Measurements from ENCODE around the gene STX1A. TPM values are rescaled to one million over a fixed set of nuclear protein-coding genes. Genes with fewer than 3 reads are reported as not detected.

STX1A gene
- total RNA-seq, 1 donor from 2014 or later, result 13.2 TPM

GRCh38 chr7:73742753-73743641 is 23.5 kb upstream of the STX1A start:
- no peak for TF ChIP-seq CTCF (IDR thresholded peaks at IDR 0.05; ENCODE audit: unreplicated experiment)
- no peaks in the 10 kb centered on the region for H3K36me3 Mint-ChIP-seq (ENCODE audit: low read depth, unreplicated experiment)
- H3K4me3 Mint-ChIP-seq (ENCODE audit: unreplicated experiment), result no peak overlapping the region
- no peaks in the 10 kb centered on the region for H3K9me3 Mint-ChIP-seq (ENCODE audit: unreplicated experiment)
- peaks cover 12% of the 10 kb centered on the region for H3K27me3 Mint-ChIP-seq (ENCODE audit: unreplicated experiment)
- DNase-seq (ENCODE audit: low spot score), result peak; percentile 64
- peaks cover 14% of the 10 kb centered on the region for H3K4me1 Mint-ChIP-seq (ENCODE audit: unreplicated experiment)
- H3K27ac Mint-ChIP-seq (ENCODE audit: unreplicated experiment), result peak overlapping the region; percentile 80

GRCh38 chr7:73742338-73742752 is 22.9 kb upstream of the STX1A start:
- Mint-ChIP-seq H3K9me3 (ENCODE audit: unreplicated experiment) (no peaks in the 10 kb centered on the region), H3K36me3 (ENCODE audit: low read depth, unreplicated experiment) (no peaks in the 10 kb centered on the region), H3K27me3 (ENCODE audit: unreplicated experiment) (peaks cover 12% of the 10 kb centered on the region), H3K4me3 (ENCODE audit: unreplicated experiment) (no peak overlapping the region), H3K27ac (ENCODE audit: unreplicated experiment) (peak overlapping the region; percentile 13), H3K4me1 (ENCODE audit: unreplicated experiment) (peaks cover 14% of the 10 kb centered on the region)
- no peak for DNase-seq (ENCODE audit: low spot score)
- no peak for TF ChIP-seq CTCF (IDR thresholded peaks at IDR 0.05; ENCODE audit: unreplicated experiment)

GRCh38 chr7:73741600-73741999 is 22.1 kb upstream of the STX1A start:
- Mint-ChIP-seq H3K9me3 (ENCODE audit: unreplicated experiment) (no peaks in the 10 kb centered on the region), H3K27ac (ENCODE audit: unreplicated experiment) (no peak overlapping the region), H3K4me3 (ENCODE audit: unreplicated experiment) (no peak overlapping the region), H3K4me1 (ENCODE audit: unreplicated experiment) (peaks cover 14% of the 10 kb centered on the region), H3K36me3 (ENCODE audit: low read depth, unreplicated experiment) (no peaks in the 10 kb centered on the region), H3K27me3 (ENCODE audit: unreplicated experiment) (peaks cover 12% of the 10 kb centered on the region)
- DNase-seq (ENCODE audit: low spot score), result no peak
- no peak for TF ChIP-seq CTCF (IDR thresholded peaks at IDR 0.05; ENCODE audit: unreplicated experiment)

GRCh38 chr7:73740771-73741170 is 21.3 kb upstream of the STX1A start:
- TF ChIP-seq CTCF (IDR thresholded peaks at IDR 0.05; ENCODE audit: unreplicated experiment), result no peak
- no peak for DNase-seq (ENCODE audit: low spot score)
- no peaks in the 10 kb centered on the region for H3K9me3 Mint-ChIP-seq (ENCODE audit: unreplicated experiment)
- H3K27ac Mint-ChIP-seq (ENCODE audit: unreplicated experiment), result no peak overlapping the region
- peaks cover 8% of the 10 kb centered on the region for H3K27me3 Mint-ChIP-seq (ENCODE audit: unreplicated experiment)
- H3K36me3 Mint-ChIP-seq (ENCODE audit: low read depth, unreplicated experiment), result no peaks in the 10 kb centered on the region
- H3K4me3 Mint-ChIP-seq (ENCODE audit: unreplicated experiment), result no peak overlapping the region
- peaks cover 14% of the 10 kb centered on the region for H3K4me1 Mint-ChIP-seq (ENCODE audit: unreplicated experiment)

- Mint-ChIP-seq H3K9me3 (ENCODE audit: unreplicated experiment) (no peaks in the 10 kb centered on the region), H3K4me1 (ENCODE audit: unreplicated experiment) (peaks cover 14% of the 10 kb centered on the region), H3K27ac (ENCODE audit: unreplicated experiment) (no peak overlapping the region), H3K27me3 (ENCODE audit: unreplicated experiment) (peaks cover 8% of the 10 kb centered on the region), H3K4me3 (ENCODE audit: unreplicated experiment) (no peak overlapping the region), H3K36me3 (ENCODE audit: low read depth, unreplicated experiment) (no peaks in the 10 kb centered on the region)
- no peak for DNase-seq (ENCODE audit: low spot score)
- no peak for TF ChIP-seq CTCF (IDR thresholded peaks at IDR 0.05; ENCODE audit: unreplicated experiment)
These were observed 20.7 kb upstream of the STX1A start for GRCh38 chr7:73740212-73740611.

Data from endothelial cell (in vitro differentiated cells).